HG03097 (cell line): ENCODE results near the gene HOXD9.

ENCODE experiments used
- ATAC-seq: cut with Tn5 transposase; IDR thresholded peaks from one replicate; pipeline ENCODE4 v1.9.1; 2021; ENCODE audit not compliant: unreplicated experiment, low FRiP score

HOXD9 gene

DNA sequence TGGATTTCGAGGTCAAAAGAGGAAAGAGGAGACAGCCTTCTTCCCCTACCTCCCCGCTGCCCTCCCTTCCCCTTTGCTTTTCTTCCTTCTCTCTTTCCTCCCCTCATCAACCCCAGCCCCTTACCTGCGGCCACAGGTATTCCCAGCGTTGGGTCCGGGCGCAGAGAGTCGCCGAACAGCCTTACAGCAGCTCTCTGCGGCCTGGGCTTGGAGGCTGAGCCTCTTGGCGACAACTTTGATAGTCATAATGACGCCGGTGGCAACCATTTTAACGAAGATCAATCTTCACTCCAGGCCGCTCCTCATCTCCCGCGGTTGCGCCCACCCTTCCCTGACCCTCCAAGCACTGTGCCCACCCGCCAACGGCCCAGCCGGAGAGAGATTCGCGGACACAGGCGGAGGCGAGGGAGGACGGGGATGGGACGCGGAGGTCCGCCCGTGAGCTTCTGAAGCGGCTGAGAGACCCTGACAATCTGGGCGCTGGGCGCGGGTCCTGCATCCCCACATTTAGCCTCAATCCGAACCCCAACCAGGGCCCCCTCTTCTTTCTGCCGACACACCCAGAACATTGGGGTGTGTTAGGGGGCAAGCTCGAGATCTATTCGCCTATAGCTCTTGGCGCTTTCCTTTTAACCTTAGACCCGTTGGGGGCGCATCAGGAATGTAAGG lies 37.3 kb upstream of the HOXD9 start:
- ATAC-seq, result no peak

DNA sequence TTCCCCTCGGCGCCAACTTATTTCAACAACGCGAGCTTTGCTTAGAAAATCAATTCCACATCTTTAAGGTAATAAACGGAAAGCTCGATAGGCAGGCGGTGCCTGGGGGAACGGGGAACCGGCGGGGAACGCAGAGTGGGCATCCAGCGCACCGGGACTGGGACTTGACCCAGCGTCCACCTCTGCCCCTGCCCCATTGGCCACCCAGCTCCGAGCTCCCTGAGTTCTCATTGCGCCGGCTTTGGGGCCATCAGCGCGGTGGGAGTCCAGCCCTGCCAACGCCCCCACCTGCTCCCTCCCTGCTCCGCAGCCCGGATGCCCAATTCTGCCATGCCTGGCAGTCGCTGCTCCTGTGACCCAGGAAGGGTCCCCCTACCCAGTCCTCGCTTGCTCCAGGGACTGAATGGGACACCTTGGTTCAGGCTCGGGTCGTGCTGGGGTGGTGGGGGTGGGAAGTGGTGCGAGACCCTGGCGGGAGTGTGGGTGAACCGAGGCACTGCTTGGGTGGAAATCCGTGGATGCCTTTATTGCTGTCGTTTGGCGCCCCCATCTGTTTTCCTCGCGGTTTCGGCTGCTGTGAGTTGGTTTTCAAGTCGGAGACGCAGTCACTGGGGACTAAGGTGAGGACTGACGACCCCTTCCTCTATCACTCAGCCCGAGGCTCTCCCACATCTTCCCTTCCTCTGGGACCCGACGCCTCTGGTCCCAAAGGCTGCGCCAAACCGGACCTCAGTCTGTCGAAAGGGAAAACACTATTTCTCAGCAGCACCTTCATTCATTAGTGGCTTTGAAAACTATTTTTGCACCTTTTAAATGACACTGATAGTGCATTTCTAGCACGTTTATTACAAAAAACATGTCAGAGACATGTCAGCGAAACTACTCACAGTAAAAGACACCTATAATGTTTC lies 36.4 kb upstream of the HOXD9 start:
- no peak for ATAC-seq

DNA sequence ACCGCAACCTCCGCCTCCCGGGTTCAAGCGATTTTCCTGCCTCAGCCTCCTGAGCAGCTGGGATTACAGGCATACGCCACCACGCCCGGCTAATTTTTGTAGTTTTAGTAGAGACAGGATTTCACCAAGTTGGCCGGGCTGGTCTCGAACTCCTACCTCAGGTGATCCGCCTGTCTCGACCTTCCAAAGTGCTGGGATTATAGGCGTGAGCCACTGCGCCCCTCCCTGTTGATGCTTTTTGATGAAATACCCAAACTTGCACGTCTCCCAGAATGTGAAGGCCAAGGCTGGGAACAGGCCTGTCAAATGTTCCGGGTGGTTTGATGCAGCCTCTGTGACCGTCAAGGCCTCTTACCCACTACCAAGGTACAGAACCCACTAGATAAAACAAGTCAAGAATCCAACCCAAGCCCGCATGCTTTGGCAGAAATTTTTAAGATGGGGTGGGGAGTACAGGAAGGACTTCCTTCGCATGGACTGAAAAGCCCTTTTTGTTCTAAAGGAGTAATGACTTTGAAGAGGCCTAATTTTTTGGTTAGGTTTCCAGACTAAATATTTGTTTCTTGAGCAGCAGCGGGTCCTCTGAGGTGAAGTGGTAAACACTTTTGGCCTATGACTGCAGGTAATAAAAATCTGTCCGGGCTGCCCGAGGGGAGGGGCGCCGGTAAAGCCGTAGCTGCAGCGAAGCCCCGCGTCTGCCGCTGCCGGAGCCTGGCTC lies 35.0 kb upstream of the HOXD9 start:
- no peak for ATAC-seq

DNA sequence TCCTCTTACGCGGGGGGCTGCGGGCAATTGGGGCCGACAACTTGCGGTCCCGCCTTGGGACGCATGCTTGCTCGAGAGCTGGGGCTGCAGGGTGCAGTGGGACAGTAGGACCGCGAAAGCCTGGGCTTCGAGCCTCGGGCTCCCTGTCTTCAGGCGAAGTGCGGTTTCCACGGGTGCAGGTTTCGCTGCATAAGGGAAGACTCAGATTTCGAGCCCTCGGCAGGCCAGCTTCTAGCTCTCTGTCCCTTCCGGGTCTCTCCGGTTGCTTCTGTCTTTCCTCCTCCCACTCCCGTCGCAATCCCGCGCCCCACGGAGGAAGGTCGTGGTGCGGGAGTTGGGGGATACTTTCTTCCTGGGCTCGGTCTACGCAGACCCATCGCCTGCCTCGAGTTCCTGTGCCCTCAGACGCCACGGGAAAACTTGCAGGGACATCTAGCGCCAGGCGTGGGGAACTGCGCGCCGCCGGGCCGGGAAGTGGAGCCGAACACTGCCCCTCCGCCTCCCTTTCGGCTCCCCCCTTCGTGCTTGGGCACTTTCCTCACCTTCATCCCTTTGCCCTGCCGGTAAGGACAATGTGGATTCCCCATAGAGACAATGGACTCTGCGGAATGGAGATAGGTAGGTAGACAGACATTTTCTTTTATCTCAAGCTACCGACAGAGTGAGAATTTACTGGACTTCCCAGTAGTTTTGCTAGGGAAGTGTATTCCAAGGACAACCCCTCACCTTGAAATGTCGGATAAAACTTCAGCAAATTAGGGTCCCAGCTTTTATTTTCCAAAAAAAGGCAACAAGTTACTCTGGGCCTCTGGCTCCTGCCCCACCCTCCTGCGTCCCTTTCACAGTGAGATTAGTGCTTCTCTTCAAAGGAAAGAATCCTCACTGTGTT lies 34.2 kb upstream of the HOXD9 start:
- no peak for ATAC-seq

DNA sequence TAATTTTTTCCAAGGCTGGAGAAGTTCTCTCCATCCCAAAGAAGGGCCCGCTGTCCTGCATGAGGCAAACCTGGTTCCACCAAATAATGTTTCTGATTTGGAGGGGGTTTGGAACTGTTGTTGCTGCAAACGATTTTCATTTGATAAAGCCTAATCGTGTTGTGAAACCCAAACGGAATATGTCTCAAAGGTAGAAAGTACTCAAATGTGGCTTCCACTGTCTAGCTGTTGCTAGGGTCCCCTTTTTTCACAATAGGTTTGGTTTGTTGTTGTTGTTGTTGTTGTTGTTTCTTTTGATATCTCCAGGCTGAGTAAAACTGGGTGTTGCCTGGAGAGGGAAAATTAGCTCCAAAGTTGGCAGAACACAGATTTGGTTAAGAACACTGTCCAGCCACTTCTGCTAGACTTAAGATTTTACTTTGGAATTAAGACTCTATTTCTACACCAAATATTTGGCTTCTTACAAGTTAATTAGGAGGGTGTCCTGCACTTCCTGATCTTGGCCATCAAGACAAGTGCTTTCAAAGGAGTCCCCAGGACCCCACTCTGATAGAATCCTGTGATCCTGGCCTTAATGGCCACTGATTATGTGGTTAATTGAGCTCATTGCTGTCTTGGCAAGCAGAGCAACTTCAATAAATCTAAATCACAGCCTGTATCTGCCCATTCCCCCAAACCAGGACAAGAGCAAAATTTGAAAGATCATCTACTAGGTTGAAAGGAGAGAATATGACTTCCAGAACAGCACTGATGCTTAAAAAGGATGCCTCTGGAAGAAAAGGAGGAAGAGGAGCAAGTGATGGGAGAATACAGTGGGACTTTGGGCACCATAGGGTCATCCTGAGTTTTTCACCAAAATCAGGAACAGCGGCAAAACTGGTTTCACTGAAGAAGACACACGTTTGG lies 33.3 kb upstream of the HOXD9 start:
- ATAC-seq, result no peak

DNA sequence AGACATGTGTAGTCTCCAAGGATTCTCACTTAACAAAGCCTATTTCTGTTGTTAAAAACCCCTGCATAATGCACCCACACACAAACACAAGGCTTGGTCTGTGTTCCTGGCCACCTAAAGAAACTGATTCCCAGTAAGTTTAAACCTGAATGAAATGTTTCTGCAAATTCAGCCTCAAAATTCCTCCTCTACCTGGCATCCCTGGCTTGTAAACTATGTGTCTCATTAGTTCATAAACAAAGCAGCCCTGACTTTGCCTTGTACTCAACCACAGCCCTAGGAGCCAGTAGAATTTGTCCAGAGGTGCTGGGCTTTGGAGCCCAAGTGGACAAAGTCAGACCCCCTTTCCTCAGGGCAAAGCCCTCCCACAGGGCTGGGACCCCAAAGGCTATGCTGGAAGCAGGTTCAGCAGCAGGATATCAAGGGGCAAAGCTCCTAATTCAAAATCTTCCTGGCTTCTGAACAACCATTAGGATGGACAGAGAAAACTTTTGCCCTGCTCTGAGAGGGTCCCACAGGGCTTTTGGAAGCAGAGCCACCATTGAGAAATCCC lies 32.6 kb upstream of the HOXD9 start:
- no peak for ATAC-seq

DNA sequence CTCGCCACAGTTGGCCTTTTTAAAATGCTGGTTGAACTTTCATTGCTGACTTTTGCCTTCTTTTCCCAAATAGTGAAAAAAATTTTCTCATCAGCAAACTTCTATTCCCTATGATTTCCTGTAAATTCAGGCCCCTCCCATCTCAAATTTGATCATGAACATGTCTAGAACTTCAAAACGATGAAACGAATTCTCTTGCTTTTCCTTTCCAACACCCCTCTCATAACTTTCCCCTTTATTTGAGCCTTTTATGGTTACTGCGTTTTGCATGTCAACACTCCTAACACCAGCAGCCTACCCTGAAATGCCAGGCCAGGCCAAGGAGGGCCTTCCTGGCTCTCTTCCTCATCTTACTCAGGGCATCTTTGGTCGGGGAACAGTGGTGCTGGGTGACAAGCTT lies 31.7 kb upstream of the HOXD9 start:
- no peak for ATAC-seq

DNA sequence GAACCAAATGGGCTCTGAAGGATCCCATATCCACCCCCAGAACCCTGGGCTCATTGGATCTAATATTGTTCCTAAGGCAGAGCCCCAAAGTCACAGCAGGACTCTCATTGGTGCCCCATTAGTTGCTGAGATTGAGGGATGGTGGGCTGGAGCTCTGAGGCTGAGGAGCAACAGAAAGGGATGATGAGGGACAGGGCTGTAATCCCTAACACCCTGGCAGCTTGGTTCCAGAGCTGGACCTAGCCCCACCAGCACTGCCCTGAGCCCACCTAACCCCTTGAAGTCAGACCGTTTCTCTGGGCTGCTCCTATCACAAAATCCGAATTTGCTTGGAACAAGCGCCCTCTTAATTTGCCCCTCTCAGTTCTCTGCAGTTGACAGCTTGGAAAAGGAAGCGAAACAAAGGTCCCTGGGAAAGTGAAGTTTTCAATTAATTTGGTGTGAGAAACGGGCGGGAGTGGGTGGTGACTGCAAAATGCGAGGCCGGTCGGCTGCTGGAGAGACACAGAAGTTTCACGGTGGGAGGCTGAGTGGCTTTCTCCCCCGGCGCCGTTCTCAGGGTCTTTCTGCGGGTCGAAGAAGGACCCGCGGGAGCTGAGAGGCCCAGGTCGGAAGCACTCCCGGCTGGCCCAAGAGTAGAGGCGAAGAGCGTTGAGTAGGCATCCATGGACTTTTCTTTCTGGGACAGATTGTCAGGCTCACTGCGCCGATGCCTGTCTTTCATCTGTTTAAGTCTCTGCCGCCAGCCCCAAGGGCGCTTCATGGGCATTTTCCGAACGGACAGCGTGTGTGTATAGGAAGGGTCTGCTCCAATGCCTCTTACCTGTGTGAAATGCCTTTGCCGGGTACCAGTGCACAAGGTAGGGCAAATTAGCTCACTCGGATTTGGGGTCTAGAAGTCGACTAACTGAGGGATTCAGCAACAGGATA lies 30.9 kb upstream of the HOXD9 start:
- no peak for ATAC-seq

DNA sequence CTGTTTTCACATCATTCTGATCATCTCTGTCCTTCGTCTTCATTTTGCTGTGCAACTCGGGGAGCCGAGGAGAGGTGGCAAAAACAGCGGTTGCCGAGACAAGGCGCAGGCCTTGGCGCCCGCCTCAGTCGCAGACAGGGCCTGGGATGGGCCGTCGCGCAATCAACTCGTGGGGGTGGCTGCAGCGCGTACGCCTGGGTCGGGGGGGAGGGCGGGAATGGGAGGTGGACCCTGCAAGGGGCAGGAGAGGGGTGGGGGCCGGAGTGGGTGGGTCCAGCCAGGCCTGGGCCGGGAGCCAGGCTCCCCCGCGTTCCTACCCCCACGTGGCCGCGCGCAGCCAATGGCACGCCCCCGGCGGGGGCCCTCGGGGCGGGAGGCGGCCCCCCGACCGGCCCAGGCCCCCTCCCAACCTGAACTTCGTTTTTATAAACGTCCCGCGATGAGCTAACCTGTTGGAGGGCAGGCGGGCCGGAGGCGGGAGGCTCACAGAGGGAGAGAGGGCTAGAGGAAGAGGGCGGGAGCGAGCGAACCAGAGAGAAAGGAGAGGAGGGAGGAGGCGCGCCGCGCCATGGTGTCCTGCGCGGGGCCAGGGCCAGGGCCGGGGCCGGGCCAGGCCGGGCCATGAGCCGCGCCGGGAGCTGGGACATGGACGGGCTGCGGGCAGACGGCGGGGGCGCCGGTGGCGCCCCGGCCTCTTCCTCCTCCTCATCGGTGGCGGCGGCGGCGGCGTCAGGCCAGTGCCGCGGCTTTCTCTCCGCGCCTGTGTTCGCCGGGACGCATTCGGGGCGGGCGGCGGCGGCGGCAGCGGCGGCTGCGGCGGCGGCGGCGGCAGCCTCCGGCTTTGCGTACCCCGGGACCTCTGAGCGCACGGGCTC lies 30.0 kb upstream of the HOXD9 start, which contains the start of gene HOXD13:
Gene HOXD13 (plus strand): TSS at position 452 of the 875 bp plus-strand sequence. CDS start 170 bp downstream, at position 622.
- ATAC-seq, result no peak

DNA sequence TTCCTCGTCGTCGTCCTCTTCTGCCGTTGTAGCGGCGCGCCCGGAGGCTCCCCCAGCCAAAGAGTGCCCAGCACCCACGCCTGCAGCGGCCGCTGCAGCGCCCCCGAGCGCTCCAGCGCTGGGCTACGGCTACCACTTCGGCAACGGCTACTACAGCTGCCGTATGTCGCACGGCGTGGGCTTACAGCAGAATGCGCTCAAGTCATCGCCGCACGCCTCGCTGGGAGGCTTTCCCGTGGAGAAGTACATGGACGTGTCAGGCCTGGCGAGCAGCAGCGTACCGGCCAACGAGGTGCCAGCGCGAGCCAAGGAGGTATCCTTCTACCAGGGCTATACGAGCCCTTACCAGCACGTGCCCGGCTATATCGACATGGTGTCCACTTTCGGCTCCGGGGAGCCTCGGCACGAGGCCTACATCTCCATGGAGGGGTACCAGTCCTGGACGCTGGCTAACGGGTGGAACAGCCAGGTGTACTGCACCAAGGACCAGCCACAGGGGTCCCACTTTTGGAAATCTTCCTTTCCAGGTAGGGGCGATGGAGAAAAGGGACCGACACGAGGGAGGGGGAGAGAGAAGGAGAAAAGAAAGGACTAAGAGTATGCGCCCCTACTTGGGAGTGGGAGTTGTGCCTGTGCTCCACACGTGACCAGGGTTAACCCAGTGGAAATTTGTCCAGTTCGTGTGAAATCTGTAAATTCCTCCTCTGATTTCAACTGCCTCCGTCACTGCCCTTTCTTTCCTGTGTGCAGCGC lies 29.2 kb upstream of the HOXD9 start:
- ATAC-seq, result no peak

DNA sequence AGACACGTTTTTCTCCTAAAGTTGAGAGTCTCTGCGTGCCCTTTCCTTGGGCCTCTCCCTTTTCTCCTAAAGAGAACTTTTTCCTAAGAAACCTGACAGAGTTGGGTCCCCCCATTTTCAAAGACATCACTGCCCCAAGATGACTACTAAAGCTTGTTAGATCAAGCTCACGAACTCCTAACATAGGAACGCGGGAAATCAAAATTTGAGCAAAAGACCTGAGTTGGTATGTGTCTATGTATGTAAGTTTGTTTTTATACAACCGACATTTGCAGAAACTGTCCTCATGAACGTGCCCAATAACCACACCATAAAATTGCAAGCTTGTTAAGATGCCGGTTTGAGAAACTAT lies 28.6 kb upstream of the HOXD9 start:
- no peak for ATAC-seq

DNA sequence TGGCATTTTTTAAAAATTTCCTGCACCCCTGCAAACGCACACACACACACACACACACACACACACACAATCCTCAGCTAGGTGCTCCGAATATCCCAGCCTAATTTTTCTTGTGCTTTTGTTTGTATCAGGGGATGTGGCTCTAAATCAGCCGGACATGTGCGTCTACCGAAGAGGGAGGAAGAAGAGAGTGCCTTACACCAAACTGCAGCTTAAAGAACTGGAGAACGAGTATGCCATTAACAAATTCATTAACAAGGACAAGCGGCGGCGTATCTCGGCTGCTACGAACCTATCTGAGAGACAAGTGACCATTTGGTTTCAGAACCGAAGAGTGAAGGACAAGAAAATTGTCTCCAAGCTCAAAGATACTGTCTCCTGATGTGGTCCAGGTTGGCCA lies 28.2 kb upstream of the HOXD9 start:
- ATAC-seq, result no peak

DNA sequence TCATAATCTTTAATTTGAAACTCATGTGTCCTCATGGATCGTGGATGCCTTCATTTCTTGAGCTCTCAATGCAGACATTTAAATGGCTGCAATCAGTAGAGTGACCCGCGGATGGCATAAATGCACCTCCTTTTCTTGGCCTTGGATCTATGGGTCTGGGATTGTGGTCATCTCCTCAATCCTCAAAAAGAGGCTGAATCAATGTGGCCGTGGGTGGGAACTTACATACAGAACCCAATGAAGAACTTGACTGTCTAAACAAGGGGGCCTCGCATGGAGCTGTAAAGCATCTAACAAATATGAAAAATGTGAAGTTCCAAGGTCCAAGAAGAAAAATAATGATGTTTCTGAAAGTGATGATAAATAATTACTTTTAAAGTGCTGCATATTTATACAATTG lies 27.1 kb upstream of the HOXD9 start:
- no peak for ATAC-seq

DNA sequence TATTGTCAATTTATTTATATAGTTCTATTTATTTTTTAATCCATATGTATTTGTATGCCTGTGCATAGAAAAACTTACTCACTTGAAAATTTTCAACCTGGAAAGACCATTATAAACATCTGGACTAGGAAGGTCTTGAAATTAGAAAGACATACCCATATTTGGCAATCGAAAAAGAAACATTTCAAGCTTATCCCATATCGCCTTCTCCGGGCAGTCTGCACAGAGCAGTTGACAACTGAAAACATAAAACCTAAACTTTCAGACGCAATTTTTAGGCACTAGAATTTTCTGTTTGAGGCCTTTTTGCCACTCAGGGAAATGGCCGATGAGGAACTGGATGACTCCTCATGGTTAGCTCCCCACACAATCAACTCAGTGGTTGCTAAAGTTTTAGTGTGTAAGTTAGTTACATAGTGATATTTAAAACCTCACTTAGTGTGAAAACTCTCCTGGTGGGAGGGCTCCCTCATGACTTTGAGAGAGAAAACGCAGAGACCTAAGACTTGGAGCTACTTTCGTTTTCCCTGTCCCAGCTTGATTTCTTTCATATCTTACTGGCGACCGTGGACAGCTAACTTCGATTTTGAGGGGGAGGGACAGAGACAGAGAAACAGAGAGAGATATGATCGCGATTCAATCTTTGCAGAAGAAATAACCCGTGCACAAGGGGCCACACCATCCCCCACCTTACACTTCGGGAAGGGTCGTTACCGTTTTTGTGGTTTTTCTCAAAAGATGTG lies 26.1 kb upstream of the HOXD9 start:
- ATAC-seq, result no peak

DNA sequence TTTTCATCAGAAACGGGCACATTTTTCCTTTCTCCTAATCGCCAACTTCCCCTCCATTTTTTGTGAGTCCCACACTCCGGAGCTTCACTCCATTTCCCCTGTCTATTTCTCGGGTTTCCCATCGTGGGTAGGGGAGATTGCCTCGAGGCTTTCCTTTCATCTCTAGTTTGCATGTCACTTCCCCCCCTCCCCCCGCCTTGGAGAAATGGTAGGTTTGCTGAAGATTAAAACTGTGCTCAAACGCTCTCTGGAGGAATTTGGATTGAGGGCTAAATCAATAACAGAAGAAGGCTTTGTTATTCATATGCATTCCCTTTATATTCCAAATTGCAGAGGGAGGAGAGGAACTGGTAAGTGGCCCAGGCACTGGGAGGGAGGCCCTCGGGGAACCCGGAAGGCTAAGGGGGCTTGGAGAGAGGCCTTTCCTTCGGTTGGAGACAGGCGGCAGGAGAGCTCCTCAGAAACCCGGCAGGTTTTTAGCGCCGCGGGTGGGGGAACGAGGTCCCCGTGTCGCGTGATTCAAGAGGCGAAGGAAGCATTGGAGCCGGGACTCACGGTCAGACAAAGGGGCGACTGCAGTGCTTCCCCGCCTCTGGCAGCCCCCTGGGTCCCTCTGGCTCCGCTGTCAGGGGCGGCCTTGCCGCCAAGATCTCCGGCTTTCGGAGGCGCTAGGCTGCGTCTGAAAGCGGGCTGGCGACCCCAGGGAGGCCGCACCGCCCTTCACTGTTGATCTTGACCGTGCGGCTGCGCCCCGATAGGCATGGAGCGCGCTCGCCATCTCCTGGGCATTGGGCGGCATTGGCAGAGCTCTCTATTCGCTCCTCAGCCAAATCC lies 25.3 kb upstream of the HOXD9 start:
- ATAC-seq, result peak; percentile 61
